Activated naive CD4-positive, alpha-beta T cell treated with anti-CD3 and anti-CD28 coated beads, Interleukin-2, amount 50 U/mL, for 72 hours (primary cell): ENCODE measurements around the gene PSRC1. TPM values are rescaled to one million over a fixed set of nuclear protein-coding genes. Genes with fewer than 3 reads are reported as not detected.
A peak's percentile ranks its signal among the peaks of the same experiment; 100 is the strongest.
"Not testable (repeated sequence)": the region's sequence is repeated elsewhere in the genome, so short reads cannot be mapped to it uniquely, and the experiment has no call there.

ENCODE experiments used
- ATAC-seq, 2 donors: fragments of 150-1000 bp; cut with Tn5 transposase; 2 replicates each; pipeline ENCODE4 v1.10.0; 2021; ENCODE audit warnings: mild to moderate bottlenecking in 2 of 2, moderate library complexity in 2 of 2
- DNase-seq, 2 donors: peaks; one replicate each; pipeline ENCODE4 v3.0.0; 2021 to 2022; ENCODE audit warnings: low spot score in 2 of 2
- H3K27ac Mint-ChIP-seq, 2 donors: one replicate each; pipeline ENCODE4 v1.8.0; 2022; ENCODE audit warnings: mild to moderate bottlenecking in 2 of 2, mixed read lengths in 2 of 2
- H3K36me3 Mint-ChIP-seq, 2 donors: one replicate each; pipeline ENCODE4 v1.8.0; 2022; ENCODE audit warnings: mixed read lengths in 2 of 2
- H3K9me3 Mint-ChIP-seq, 2 donors: one replicate each; pipeline ENCODE4 v1.8.0; 2022; ENCODE audit warnings: mixed read lengths in 2 of 2
- total RNA-seq, 2 donors: library from RNA; stranded (reverse); gene quantifications; one replicate each; pipeline ENCODE4 v1.2.3, GENCODE V29; 2022

PSRC1 gene
- total RNA-seq, 2 donors from 2014 or later, result 20.5 to 23.9 TPM

DNA sequence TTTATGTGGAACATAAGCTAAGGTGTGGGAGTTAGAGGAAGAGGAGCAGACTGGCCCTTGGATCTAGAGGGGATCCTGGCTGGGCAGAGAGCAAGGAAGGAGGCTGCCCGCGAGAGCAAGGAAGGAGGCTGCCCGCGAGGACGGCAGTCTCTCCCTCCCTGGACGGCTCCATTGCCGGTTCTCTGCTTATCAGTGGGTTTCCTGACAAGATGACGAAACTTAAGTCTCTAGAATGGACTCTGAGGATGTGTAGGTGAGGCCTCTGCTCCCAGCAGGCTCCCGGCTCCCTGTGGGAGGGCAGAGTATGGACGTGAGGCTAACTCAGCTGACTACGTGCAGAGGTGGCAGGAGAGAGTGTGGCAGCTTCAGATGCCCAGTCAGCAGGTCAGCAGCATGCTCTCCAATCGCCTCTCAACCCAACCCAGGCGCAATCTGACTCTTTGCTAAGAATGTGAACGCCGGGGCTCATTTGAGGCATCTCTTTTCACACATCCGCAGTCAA lies 17.8 kb upstream of the PSRC1 start:
- ATAC-seq, result no peak

DNA sequence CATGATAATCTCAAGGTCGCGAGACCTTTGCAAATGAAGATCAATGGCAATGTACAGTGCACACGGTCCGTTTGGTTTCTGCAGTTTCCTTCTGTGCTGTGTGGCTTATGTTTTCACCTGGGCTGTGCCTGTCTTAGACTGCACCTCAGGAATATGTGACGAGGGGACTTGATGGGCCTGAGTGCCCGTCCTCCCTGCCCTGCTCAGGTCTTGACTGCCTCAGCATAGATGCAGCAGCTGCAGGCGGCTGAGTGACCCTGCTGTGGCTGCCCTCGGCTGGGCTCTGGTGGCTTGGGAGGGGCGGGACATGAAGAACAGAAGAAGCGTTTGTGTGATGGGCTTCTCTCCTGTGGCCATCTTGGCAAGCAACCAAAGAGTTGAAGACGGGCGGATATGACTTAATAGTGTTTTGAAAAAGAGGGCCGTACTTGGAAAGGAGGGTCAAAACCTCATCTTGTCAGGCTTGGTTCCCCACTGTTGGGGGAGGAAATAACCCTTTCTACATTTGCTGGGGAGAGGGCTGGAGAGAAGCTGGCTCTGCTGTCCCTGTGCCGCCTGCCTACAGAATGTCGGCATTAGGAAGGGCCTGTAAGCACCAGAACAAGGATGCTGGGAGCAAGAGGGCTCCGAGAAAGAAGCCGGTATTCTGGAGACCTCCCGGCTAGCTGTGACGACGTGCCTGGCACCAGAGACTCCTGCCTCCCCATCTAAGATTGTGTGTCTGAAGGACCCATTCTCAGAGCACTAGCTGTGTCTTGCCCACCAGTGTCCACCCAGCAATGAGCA lies 16.8 kb upstream of the PSRC1 start:
- ATAC-seq (no peak), DNase-seq (no peak)
- H3K27ac Mint-ChIP-seq, result no peak overlapping the region
- no peaks in the 10 kb centered on the region for H3K9me3 Mint-ChIP-seq
- no peaks in the 10 kb centered on the region for H3K36me3 Mint-ChIP-seq

More for the DNA sequence above, 17.8 kb upstream of the PSRC1 start:
- H3K27ac Mint-ChIP-seq, result no peak overlapping the region
- H3K36me3 Mint-ChIP-seq, result no peaks in the 10 kb centered on the region
- H3K9me3 Mint-ChIP-seq, result no peaks in the 10 kb centered on the region
- DNase-seq, result no peak

DNA sequence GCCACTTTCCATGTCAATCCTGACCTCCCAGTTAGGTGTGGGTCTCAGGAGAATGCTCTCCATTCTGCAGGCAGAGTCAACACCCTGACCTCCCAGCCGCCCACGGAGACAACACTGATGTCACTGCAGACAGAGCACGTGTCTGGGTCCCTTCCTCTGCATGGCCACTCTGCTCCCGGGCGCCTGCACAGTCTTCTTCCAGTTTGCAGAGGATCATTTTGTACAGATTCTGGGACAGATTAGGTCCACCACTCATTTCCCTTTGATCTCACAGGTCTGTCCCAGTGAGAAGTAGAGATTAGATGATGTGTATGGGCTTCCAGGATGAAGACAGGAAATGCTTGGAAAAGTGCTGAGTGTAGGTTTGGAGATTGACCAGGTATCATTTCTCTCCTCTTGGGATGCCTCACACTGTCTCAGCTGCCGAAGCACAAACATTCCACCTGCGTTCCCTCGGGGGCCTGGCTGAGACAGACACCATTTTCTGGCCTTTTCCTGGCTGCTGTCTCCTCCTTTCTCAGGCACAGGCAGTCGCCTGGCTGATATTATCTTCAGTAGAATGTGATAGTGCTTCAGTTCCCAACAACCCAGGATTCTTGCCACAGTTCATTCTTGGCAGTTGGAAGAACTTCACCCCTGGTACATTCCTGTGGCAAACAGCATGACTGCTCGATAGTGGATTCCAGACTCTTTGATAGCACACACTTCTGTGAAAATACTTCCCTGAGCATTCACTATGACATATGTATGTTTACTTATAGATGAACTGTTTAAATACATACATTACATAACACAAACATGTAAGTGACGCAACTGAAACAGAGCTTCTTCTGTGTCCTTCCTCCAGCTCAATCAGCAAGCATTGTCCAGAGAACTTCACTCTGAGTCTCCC lies 16.0 kb upstream of the PSRC1 start:
- H3K36me3 Mint-ChIP-seq, result no peaks in the 10 kb centered on the region
- ATAC-seq, result no peak
- no peak for DNase-seq
- no peaks in the 10 kb centered on the region for H3K9me3 Mint-ChIP-seq
- H3K27ac Mint-ChIP-seq, result no peak overlapping the region

DNA sequence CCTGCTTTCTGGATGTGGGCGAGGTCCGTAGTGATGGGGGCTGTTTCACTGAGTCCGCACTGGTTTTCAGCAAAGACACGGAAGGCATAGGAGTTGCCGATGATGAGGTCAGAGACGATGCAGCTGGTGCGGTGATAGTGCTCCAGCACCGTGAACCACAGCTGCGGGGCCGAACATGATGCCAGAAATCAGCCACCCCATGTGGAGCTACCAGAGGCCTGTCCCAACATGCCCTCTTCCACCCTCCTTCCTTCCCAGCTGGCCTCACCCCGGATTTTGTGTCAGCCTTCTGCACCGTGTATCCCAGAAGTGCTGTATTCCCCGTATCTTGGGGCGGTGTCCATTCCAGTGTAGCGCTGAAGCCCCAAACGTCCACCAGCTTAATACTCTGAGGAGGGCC lies 13.8 kb upstream of the PSRC1 start:
- ATAC-seq (no peak), DNase-seq (no peak)
- no peaks in the 10 kb centered on the region for H3K9me3 Mint-ChIP-seq
- no peaks in the 10 kb centered on the region for H3K36me3 Mint-ChIP-seq
- no peak overlapping the region for H3K27ac Mint-ChIP-seq

DNA sequence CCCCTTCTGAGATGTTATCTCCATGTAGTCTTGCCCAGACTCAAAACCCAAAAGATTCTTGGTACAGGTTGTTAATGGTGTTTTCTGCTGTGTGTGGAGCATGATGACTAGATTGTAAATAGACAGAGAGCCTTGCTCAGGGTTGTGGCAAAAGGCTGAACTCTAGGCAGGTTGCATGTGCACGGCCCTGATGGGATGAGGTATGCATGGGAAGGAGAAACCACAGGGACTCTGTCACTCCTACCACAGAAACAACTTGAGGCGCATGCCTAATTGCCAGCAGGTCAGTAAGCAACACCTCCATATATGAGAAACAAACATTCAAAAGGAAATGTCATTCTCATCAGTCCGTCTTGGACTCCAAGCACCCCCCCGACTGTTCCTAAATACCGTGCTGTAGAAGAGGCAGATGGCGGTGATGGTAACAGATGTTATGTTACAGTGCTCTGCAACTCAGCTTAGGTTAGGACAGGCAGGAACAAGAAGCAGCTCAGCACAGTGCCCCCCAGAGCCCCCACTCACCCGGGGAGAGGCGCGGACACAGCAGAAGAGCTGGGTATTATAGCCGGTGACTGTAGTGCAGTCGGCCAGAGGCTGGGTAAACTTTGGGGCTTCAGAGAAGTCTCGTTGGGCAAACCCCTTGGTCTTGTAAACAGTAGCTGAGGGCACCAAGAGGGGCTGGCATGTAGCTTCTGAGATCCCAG lies 12.9 kb upstream of the PSRC1 start:
- Mint-ChIP-seq H3K27ac (no peak overlapping the region), H3K9me3 (no peaks in the 10 kb centered on the region)
- no peak for ATAC-seq

DNA sequence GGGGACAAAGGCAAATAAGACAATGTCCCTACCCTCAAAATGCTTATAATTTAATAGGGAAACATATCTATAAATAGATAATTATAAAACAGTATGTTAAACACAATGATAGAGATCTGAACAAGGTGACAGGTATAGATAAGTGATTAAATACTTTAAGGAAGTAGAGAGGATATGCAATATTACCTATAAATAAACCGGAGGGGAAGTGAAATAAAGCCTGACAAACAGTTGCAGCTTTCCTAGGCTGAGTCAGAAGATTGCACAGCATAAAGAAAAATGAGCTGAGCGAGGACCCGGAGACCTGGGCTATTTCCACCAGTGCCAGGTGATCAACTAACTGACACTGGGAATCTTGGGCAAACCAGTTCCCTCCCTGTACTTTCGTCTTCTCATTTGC lies 11.5 kb upstream of the PSRC1 start:
- DNase-seq, result no peak
- Mint-ChIP-seq H3K9me3 (no peaks in the 10 kb centered on the region), H3K27ac (no peak overlapping the region), H3K36me3 (no peaks in the 10 kb centered on the region)
- ATAC-seq, result no peak

More for the DNA sequence above, 12.9 kb upstream of the PSRC1 start:
- no peak for DNase-seq
- H3K36me3 Mint-ChIP-seq, result no peaks in the 10 kb centered on the region

DNA sequence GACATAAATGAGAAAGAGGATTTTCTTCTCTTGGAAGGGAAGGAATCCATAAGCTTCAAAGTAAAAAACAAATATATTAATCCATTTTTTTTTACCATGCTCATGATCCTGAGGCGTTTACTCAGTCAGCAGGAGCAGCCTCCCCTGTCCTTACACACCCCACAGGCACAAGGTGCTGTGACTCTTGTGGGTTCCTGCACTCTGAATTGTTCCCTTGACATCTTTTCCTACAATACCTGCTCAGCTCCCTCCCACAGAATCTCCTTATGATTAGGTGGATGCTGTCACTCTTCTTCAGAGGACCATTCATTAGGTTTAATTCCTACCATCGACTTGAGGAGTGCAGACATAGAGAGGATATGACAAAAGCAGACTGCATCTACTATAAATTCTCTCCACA lies 10.1 kb upstream of the PSRC1 start:
- no peak for DNase-seq
- Mint-ChIP-seq H3K9me3 (no peaks in the 10 kb centered on the region), H3K27ac (no peak overlapping the region), H3K36me3 (no peaks in the 10 kb centered on the region)
- ATAC-seq, result no peak

DNA sequence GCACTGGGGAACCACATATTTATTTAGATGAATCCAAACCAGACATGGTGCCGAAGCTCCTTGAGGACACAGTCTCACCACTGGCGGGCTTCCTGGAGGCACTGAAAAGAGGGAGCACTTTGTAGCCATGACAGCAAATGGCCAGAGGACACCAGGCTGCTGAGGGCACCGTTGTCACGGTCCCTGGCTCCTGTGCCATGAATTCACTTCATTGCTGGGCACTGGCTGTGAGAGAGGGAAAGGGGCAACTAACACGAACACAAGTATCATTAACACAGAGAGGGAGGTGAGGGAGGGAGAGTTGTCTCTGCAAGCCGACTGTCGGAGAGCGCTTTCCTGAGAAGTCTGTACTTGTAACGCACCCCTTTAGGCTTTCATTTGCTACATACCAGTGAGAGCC lies 9.4 kb upstream of the PSRC1 start:
- Mint-ChIP-seq H3K9me3 (no peaks in the 10 kb centered on the region), H3K27ac (no peak overlapping the region), H3K36me3 (no peaks in the 10 kb centered on the region)
- DNase-seq (no peak), ATAC-seq (no peak)

DNA sequence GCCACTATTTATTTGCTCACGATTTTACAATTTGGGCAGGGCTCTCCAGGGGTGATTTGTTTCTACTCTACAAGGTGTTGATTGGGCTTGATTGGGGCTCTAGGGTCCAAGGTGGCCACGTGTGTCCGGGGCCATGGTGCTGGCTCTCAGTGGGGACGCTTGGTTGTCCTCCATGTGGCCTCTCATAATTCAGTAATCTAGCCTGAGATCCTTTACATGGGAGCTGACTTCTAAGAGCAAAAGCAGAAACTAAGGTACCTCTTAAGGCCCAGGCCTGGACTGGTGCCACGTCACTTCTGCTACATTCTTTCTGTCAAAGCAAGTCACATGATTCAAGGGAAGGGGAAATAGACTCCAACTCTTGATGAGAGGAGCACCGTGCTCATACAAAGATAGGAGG lies 8.1 kb upstream of the PSRC1 start:
- no peak for ATAC-seq
- Mint-ChIP-seq H3K36me3 (no peaks in the 10 kb centered on the region), H3K27ac (no peak overlapping the region), H3K9me3 (no peaks in the 10 kb centered on the region)
- DNase-seq, result no peak

DNA sequence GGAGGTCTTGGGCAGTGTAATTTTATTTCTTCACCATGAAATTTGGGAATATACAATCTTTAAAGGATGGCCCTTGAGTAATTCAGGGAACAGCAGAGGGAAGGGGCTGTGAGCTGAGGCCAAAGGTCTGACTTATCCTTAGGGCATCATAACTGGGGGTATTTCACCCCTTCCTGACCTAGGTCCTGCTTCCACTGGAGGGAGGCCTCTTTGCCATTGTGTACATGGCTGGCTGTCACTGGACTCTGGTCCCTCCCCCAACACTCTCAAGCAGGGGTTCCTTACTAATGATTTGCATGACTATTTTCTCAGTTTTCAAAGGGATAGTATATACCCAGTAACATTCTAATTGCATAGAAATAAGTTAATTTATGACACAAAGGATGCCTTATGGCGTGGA lies 7.2 kb upstream of the PSRC1 start:
- no peaks in the 10 kb centered on the region for H3K36me3 Mint-ChIP-seq
- H3K27ac Mint-ChIP-seq, result no peak overlapping the region
- DNase-seq (no peak), ATAC-seq (no peak)
- no peaks in the 10 kb centered on the region for H3K9me3 Mint-ChIP-seq

DNA sequence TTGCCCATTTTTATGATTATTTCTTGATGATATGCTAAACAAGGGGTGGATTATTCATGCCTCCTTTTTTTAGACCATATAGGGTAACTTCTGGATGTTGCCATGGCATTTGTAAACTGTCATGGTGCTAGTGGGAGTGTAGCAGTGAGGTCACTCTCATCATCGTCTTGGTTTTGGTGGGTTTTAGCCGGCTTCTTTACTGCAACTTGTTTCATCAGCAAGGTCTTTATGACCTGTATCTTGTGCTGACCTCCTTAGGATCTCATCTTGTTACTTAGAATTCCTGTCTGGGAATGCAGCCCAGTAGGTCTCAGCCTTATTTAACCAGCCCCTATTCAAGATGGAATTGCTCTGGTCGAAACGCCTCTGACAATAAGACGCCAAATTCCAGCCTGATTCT lies 3.8 kb upstream of the PSRC1 start:
- H3K27ac Mint-ChIP-seq, ATAC-seq, H3K36me3 Mint-ChIP-seq, DNase-seq, H3K9me3 Mint-ChIP-seq: not testable (repeated sequence)

DNA sequence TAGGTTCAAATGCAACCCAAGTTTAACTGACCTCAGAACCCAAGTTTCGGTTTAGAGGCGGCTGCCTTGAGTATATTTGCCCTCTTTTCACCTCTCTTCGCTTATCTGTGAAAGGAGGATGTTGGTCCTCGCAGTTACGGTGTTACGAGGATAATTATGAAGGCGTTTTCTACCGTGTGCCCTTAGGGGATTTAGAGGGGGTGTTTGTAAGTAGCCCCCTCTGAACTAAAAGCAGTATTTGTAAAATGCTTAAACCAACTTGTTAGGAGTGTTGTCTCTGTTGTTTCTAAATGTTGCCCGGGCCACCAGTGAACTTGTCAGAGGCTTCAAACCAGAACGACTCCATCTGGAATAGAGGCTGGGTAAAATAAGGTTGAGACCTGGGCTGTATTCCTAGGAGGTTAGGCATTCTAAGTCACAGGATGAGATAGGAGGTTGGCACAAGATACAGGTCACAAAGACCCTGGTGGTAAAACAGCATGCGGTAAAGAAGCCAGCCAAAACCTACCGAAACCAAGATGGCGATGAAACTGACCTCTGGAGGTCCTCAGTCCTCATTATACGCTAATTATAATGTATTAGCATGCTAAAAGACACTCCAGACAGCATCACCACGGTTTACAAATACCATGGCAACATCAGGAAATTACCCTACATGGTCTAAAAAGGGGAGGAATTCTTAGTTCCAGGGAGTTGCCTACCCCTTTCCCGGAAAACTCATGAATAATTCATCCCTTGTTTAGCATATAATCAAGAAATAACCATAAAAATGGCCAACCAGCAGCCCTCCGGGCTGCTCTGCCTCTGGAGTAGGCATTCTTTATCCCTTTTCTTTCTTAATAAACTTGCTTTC lies 1.0 kb upstream of the PSRC1 start:
- ATAC-seq (peak in 1 of 2 donors; percentile 34), DNase-seq (no peak)
- Mint-ChIP-seq H3K9me3 (no peaks in the 10 kb centered on the region), H3K27ac (peak overlapping the region in 1 of 2 donors; percentile 72), H3K36me3 (peaks cover 0 to 8% of the 10 kb centered on the region in 2 donors)

DNA sequence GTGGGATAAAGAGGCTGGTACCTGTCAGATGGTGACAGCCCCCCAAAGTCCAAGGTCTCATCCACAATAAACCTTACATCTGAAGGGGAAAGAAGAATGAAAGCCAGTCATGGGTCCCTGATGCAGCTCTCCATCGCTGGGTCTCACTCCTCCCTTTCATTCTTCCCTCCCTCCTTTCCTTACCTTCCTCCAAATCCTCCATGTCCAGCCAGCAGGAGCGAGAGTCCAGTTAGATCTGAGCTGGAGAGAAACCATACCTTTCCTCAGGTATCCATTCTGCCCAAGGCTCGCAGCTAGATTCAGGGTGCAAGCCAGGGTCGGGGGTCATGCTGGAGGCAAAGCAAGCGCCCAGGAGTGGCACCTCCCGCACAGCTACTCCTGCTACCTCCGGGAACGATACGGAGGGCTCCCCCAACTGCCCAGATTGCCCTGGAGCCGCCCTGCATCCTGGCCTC lies 421 bp downstream of the PSRC1 start:
- Mint-ChIP-seq H3K36me3 (peaks cover 0 to 8% of the 10 kb centered on the region in 2 donors), H3K27ac (peak overlapping the region; percentile 72 to 96), H3K9me3 (no peaks in the 10 kb centered on the region)
- no peak for DNase-seq
- ATAC-seq, result no peak

DNA sequence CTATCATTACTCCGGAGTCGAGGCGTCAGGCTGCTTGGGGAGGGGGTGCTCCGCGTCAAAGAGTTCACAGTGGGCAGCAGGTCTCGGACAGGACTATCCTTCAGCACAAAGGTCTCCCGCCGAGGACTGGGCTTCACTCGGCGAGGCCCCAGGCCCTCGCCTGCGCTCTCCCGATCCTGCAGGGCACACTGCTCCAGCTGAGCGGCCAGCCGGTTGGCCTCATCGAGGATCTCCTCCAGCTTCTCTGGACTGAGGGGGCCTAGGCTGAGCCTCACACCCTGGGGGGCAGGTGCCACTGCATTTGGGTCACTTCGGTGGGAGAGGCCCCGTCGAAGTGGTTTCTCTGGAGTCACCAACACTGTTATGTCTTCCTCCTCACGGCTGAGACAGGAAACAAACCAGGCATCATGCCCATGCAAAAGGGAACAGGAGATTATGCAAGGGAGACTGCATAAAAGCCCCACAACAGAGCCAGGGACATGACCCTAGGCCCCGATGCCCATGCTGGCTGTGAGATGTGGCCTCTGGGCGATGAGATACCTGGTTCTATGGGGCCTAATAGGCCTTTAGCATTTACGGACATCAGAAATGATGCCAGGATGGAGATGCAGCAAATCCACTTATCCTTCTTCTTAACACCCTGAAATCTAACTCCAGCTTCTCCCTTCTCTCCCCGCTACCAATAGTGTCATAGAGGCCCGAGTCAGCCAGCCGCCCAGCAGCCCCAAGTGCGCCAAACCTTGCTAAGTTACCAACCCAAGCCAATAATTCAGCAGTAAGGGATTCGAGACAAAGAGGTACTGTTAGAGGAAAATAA lies 1.1 kb downstream of the PSRC1 start:
- Mint-ChIP-seq H3K9me3 (no peaks in the 10 kb centered on the region), H3K27ac (no peak overlapping the region), H3K36me3 (peaks cover 0 to 8% of the 10 kb centered on the region in 2 donors)
- ATAC-seq, result no peak
- DNase-seq, result no peak

DNA sequence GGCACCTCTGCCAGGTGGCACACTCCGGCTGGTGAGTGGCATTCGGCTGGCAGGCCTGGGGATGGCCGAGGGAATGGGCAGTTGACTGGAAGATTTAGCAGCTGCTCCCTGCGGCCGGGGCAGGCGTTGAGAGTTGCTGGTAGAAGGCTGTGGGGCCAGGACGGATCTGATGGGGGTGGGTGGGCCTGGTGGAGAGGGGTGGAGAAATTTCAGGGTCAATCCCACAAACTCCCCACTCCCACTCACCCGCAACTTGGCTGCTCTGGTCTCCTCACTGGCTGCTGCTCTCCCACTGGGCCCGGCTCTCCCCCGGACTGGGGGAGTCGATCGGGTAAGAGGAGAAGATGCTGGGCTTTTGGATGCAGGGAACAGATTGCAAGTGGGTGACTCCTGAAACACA lies 2.1 kb downstream of the PSRC1 start:
- ATAC-seq, result no peak
- Mint-ChIP-seq H3K36me3 (peaks cover 0 to 8% of the 10 kb centered on the region in 2 donors), H3K27ac (no peak overlapping the region), H3K9me3 (no peaks in the 10 kb centered on the region)
- no peak for DNase-seq
